IPS-18a (cell line): ENCODE data around the gene NR1D2.
"Not testable (repeated sequence)": the region's sequence is repeated elsewhere in the genome, so short reads cannot be mapped to it uniquely, and the experiment has no call there.

ENCODE experiments used
- H3K27ac ChIP-seq: one replicate; pipeline ENCODE4 v1.5.1; 2013; ENCODE audit warnings: low read length
- H3K27me3 ChIP-seq: one replicate; pipeline ENCODE4 v1.6.1; 2013; ENCODE audit warnings: mild to moderate bottlenecking, low read length; ENCODE audit not compliant: control insufficient read depth, insufficient read depth
- H3K36me3 ChIP-seq: one replicate; pipeline ENCODE4 v1.6.1; 2013; ENCODE audit warnings: low read depth, low read length; ENCODE audit not compliant: control insufficient read depth
- H3K4me1 ChIP-seq: one replicate; pipeline ENCODE4 v1.6.1; 2013; ENCODE audit warnings: low read depth, low read length; ENCODE audit not compliant: control insufficient read depth
- H3K4me3 ChIP-seq: one replicate; pipeline ENCODE4 v1.5.1; 2013; ENCODE audit warnings: low read length
- H3K9ac ChIP-seq: one replicate; pipeline ENCODE4 v1.6.1; 2013; ENCODE audit warnings: mild to moderate bottlenecking, low read length, moderate library complexity
- H3K9me3 ChIP-seq: one replicate; pipeline ENCODE4 v1.6.1; 2013; ENCODE audit warnings: low read depth, low read length; ENCODE audit not compliant: control insufficient read depth

Gene NR1D2

GRCh38 chr3:23944861-23945662, at the start of gene NR1D2:
NR1D2 (plus strand) TSS chr3:23945286; CDS start chr3:23945579, 293 bp downstream.
- H3K9me3 ChIP-seq, result no peaks in the 10 kb centered on the region
- H3K9ac ChIP-seq, result peak within 1 kb of the TSS; percentile 92
- peak within 1 kb of the TSS; percentile 95 for H3K4me3 ChIP-seq
- H3K4me1 ChIP-seq, result peaks cover 26% of the 10 kb centered on the region
- no peaks in the 10 kb centered on the region for H3K36me3 ChIP-seq
- H3K27me3 ChIP-seq, result no peaks in the 10 kb centered on the region
- H3K27ac ChIP-seq, result peak within 1 kb of the TSS; percentile 88

GRCh38 chr3:23900744-23901143, 44.3 kb upstream of the NR1D2 start:
- H3K4me1 ChIP-seq, result no peaks in the 10 kb centered on the region
- no peak overlapping the region for H3K9ac ChIP-seq
- H3K9me3 ChIP-seq, result peaks cover 3% of the 10 kb centered on the region
- no peaks in the 10 kb centered on the region for H3K27me3 ChIP-seq
- no peak overlapping the region for H3K27ac ChIP-seq
- peaks cover 14% of the 10 kb centered on the region for H3K36me3 ChIP-seq
- no peak overlapping the region for H3K4me3 ChIP-seq

- Histone ChIP-seq H3K9me3 (no peaks in the 10 kb centered on the region), H3K4me1 (no peaks in the 10 kb centered on the region), H3K27me3 (no peaks in the 10 kb centered on the region), H3K4me3 (no peak overlapping the region), H3K36me3 (peaks cover 16% of the 10 kb centered on the region), H3K27ac (no peak overlapping the region), H3K9ac (no peak overlapping the region)
These were observed 40.5 kb upstream of the NR1D2 start for GRCh38 chr3:23904545-23904944.

- no peaks in the 10 kb centered on the region for H3K4me1 ChIP-seq
- no peaks in the 10 kb centered on the region for H3K9me3 ChIP-seq
- H3K27ac ChIP-seq, result no peak overlapping the region
- peaks cover 11% of the 10 kb centered on the region for H3K36me3 ChIP-seq
- no peak overlapping the region for H3K9ac ChIP-seq
- H3K27me3 ChIP-seq, result no peaks in the 10 kb centered on the region
- H3K4me3 ChIP-seq, result no peak overlapping the region
These were observed 35.7 kb upstream of the NR1D2 start for GRCh38 chr3:23909341-23909740.

- H3K9ac ChIP-seq, result no peak overlapping the region
These were observed 33.7 kb upstream of the NR1D2 start for GRCh38 chr3:23911397-23911796.

GRCh38 chr3:23912335-23912734, 32.8 kb upstream of the NR1D2 start:
- H3K27ac ChIP-seq, H3K9ac ChIP-seq: not testable (repeated sequence)

More at GRCh38 chr3:23911397-23911796, 33.7 kb upstream of the NR1D2 start:
- Histone ChIP-seq H3K4me3 (no peak overlapping the region), H3K27ac (no peak overlapping the region), H3K36me3 (peaks cover 11% of the 10 kb centered on the region), H3K9me3 (no peaks in the 10 kb centered on the region), H3K27me3 (peaks cover 12% of the 10 kb centered on the region), H3K4me1 (peaks cover 11% of the 10 kb centered on the region)

GRCh38 chr3:23913182-23913581, 31.9 kb upstream of the NR1D2 start:
- H3K27me3 ChIP-seq, result peaks cover 12% of the 10 kb centered on the region
- peaks cover 11% of the 10 kb centered on the region for H3K4me1 ChIP-seq
- no peaks in the 10 kb centered on the region for H3K9me3 ChIP-seq
- H3K36me3 ChIP-seq, result peaks cover 7% of the 10 kb centered on the region
- H3K27ac ChIP-seq, result no peak overlapping the region
- no peak overlapping the region for H3K4me3 ChIP-seq
- H3K9ac ChIP-seq, result no peak overlapping the region

More at GRCh38 chr3:23912335-23912734, 32.8 kb upstream of the NR1D2 start:
- H3K27me3 ChIP-seq, result peaks cover 12% of the 10 kb centered on the region
- not testable (repeated sequence) for H3K36me3 ChIP-seq, H3K4me3 ChIP-seq, H3K9me3 ChIP-seq
- peaks cover 11% of the 10 kb centered on the region for H3K4me1 ChIP-seq

GRCh38 chr3:23913873-23914743, 31.0 kb upstream of the NR1D2 start:
- H3K27me3 ChIP-seq, result peaks cover 12% of the 10 kb centered on the region
- peaks cover 15% of the 10 kb centered on the region for H3K36me3 ChIP-seq
- peaks cover 17% of the 10 kb centered on the region for H3K4me1 ChIP-seq
- no peak overlapping the region for H3K27ac ChIP-seq
- no peak overlapping the region for H3K4me3 ChIP-seq
- H3K9ac ChIP-seq, result no peak overlapping the region
- H3K9me3 ChIP-seq, result no peaks in the 10 kb centered on the region

GRCh38 chr3:23915537-23916108, 29.5 kb upstream of the NR1D2 start:
- Histone ChIP-seq H3K36me3 (peaks cover 29% of the 10 kb centered on the region), H3K27me3 (peaks cover 12% of the 10 kb centered on the region), H3K27ac (no peak overlapping the region), H3K9me3 (no peaks in the 10 kb centered on the region), H3K9ac (peak overlapping the region; percentile 60), H3K4me1 (peaks cover 17% of the 10 kb centered on the region), H3K4me3 (peak overlapping the region; percentile 96)

GRCh38 chr3:23916152-23916885, 28.8 kb upstream of the NR1D2 start:
- peaks cover 30% of the 10 kb centered on the region for H3K36me3 ChIP-seq
- H3K4me1 ChIP-seq, result peaks cover 17% of the 10 kb centered on the region
- peaks cover 12% of the 10 kb centered on the region for H3K27me3 ChIP-seq
- H3K27ac ChIP-seq, result no peak overlapping the region
- peak overlapping the region; percentile 60 for H3K9ac ChIP-seq
- peak overlapping the region; percentile 96 for H3K4me3 ChIP-seq
- H3K9me3 ChIP-seq, result no peaks in the 10 kb centered on the region
